ENCODE data around the gene MLH3.

- TF ChIP-seq EP300 (IDR thresholded peaks at IDR 0.05; ENCODE audit: borderline replicate concordance in 1 of 2, low read depth in 1 of 2, low read length in 1 of 2), result peak; percentile 42 to 43; a peak in 2 of 4 replicates
- TF ChIP-seq CTCF (IDR thresholded peaks at IDR 0.05), result no peak
- peak; percentile 17; the same call in 1 of the 2 replicates for TF ChIP-seq POLR2AphosphoS5 (IDR thresholded peaks at IDR 0.05; ENCODE audit: low read depth, low read length)
- TF ChIP-seq MXI1 (IDR thresholded peaks at IDR 0.05; ENCODE audit: low read depth, low read length), result no peak
- TF ChIP-seq, protein P1, sequence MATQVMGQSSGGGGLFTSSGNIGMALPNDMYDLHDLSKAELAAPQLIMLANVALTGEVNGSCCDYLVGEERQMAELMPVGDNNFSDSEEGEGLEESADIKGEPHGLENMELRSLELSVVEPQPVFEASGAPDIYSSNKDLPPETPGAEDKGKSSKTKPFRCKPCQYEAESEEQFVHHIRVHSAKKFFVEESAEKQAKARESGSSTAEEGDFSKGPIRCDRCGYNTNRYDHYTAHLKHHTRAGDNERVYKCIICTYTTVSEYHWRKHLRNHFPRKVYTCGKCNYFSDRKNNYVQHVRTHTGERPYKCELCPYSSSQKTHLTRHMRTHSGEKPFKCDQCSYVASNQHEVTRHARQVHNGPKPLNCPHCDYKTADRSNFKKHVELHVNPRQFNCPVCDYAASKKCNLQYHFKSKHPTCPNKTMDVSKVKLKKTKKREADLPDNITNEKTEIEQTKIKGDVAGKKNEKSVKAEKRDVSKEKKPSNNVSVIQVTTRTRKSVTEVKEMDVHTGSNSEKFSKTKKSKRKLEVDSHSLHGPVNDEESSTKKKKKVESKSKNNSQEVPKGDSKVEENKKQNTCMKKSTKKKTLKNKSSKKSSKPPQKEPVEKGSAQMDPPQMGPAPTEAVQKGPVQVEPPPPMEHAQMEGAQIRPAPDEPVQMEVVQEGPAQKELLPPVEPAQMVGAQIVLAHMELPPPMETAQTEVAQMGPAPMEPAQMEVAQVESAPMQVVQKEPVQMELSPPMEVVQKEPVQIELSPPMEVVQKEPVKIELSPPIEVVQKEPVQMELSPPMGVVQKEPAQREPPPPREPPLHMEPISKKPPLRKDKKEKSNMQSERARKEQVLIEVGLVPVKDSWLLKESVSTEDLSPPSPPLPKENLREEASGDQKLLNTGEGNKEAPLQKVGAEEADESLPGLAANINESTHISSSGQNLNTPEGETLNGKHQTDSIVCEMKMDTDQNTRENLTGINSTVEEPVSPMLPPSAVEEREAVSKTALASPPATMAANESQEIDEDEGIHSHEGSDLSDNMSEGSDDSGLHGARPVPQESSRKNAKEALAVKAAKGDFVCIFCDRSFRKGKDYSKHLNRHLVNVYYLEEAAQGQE (IDR thresholded peaks at IDR 0.05; ENCODE audit: low read depth, low read length), result no peak
- TF ChIP-seq RFX5 (IDR thresholded peaks at IDR 0.05; ENCODE audit: low read length), result no peak
- no peak for TF ChIP-seq SMC3 (IDR thresholded peaks at IDR 0.05; ENCODE audit: low read depth, low read length)
- TF ChIP-seq GABPA (IDR thresholded peaks at IDR 0.05; ENCODE audit: low read depth), result no peak
- no peak for TF ChIP-seq FOXJ3 (CRISPR knock-in tag; IDR thresholded peaks at IDR 0.05)
- no peak for TF ChIP-seq FOXM1 (IDR thresholded peaks at IDR 0.05; ENCODE audit: low read depth)
- TF ChIP-seq, protein P2, sequence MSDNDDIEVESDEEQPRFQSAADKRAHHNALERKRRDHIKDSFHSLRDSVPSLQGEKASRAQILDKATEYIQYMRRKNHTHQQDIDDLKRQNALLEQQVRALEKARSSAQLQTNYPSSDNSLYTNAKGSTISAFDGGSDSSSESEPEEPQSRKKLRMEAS (IDR thresholded peaks at IDR 0.05; ENCODE audit: low read depth), result no peak
- TF ChIP-seq RAD21 (IDR thresholded peaks at IDR 0.05; ENCODE audit: low read length), result no peak
- no peak for TF ChIP-seq FOSL2 (IDR thresholded peaks at IDR 0.05; ENCODE audit: borderline replicate concordance, low read depth)
Measured at GRCh38 chr14:75059642-75060041, 8.4 kb upstream of the MLH3 start.

Data from SK-N-SH (cell line).